Thymus (tissue), 11 donors: ENCODE measurements around the gene IRF8. TPM values are rescaled to one million over a fixed set of nuclear protein-coding genes. Genes with fewer than 3 reads are reported as not detected.

Experiments used
- DNase-seq, 9 donors: peaks; one replicate each; pipeline ENCODE4 v3.0.0-alpha.2; 2013; ENCODE audit warnings: low spot score in 9 of 9, low read depth in 6 of 9, missing footprints in 1 of 9
- H3K27ac ChIP-seq, 2 donors: one replicate each; pipeline ENCODE4 v1.5.1; 2013; ENCODE audit warnings: control low read depth in 1 of 2, low read depth in 1 of 2, low read length in 1 of 2, mild to moderate bottlenecking in 1 of 2, moderate library complexity in 1 of 2
- H3K27me3 ChIP-seq, 2 donors: one replicate each; pipeline ENCODE4 v1.5.1; 2013; ENCODE audit warnings: low read length in 1 of 2; ENCODE audit not compliant: control insufficient read depth in 2 of 2, insufficient read depth in 1 of 2
- H3K36me3 ChIP-seq, 2 donors: one replicate each; pipeline ENCODE4 v1.5.1; 2013; ENCODE audit warnings: low read length in 1 of 2, mild to moderate bottlenecking in 1 of 2, moderate library complexity in 1 of 2; ENCODE audit not compliant: control insufficient read depth in 2 of 2, insufficient read depth in 2 of 2
- H3K4me1 ChIP-seq, 2 donors: one replicate each; pipeline ENCODE4 v1.5.1; 2013; ENCODE audit warnings: low read length in 2 of 2; ENCODE audit not compliant: control insufficient read depth in 2 of 2, insufficient read depth in 2 of 2
- H3K4me3 ChIP-seq, 2 donors: one replicate each; pipeline ENCODE4 v1.5.1; 2013; ENCODE audit warnings: low read length in 2 of 2, control low read depth in 1 of 2, mild to moderate bottlenecking in 1 of 2
- H3K9me3 ChIP-seq, 2 donors: one replicate each; pipeline ENCODE4 v1.5.1; 2013; ENCODE audit warnings: low read length in 1 of 2, mild to moderate bottlenecking in 1 of 2; ENCODE audit not compliant: control insufficient read depth in 2 of 2, insufficient read depth in 1 of 2
- WGBS: extraction: QIAGEN DNeasy Blood & Tissue Kit; methylation state at CpG from one replicate; pipeline ENCODE4 v1.1.7; 2013; 5-methylcytosine and 5-hydroxymethylcytosine counted together
- polyA plus RNA-seq: library from polyadenylated mRNA; stranded (reverse); fragments of 200-250 nt; gene quantifications from one replicate; pipeline ENCODE4 v1.2.3, GENCODE V29; 2013
- total RNA-seq: library from RNA; stranded (reverse); fragments of 120-200 nt; gene quantifications from one replicate; pipeline ENCODE4 v1.2.4, GENCODE V29; 2013
- donor health status: healthy.

Gene IRF8
- total and polyA plus RNA-seq, 2 donors: 38.8 to 119 TPM

- Histone ChIP-seq H3K27me3 (no peaks in the 10 kb centered on the region), H3K4me3 (no peak overlapping the region), H3K36me3 (no peaks in the 10 kb centered on the region), H3K27ac (no peak overlapping the region), H3K4me1 (peaks cover 0 to 7% of the 10 kb centered on the region in 2 donors), H3K9me3 (no peaks in the 10 kb centered on the region)
- WGBS: 97% methylated on average over 5 of the region's 5 CpGs
- DNase-seq: no peak
Observed at GRCh38 chr16:85863384-85863774, 35.6 kb upstream of the IRF8 start.

DNA sequence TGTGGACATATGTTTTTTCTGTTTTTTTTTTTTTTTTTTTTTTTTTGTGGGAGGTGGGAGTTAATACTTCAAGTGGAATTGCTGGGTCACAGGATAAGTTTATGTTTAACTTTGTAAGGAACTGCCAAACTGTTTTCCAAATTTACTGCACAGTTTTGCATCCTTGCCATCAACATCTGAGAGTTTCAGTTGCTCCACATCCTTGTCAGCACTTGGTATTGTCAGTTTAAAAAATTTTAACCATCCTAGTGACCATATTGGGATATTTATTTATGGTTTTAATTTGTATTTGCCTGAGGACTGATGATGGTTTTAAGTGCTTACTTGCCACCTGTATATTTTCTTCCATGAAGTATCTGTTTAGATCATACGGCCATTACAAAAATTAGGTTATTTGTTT lies 34.0 kb upstream of the IRF8 start:
- WGBS: 97% methylated on average over 1 of the region's 1 CpG
- H3K4me1 ChIP-seq: peaks cover 0 to 6% of the 10 kb centered on the region in 2 donors
- H3K27ac ChIP-seq: no peak overlapping the region
- peaks cover 0 to 3% of the 10 kb centered on the region in 2 donors for H3K9me3 ChIP-seq
- DNase-seq: no peak
- H3K4me3 ChIP-seq: no peak overlapping the region
- no peaks in the 10 kb centered on the region for H3K36me3 ChIP-seq
- H3K27me3 ChIP-seq: peaks cover 0 to 1% of the 10 kb centered on the region in 2 donors

- DNase-seq: no peak
- Histone ChIP-seq H3K4me1 (no peaks in the 10 kb centered on the region), H3K9me3 (peaks cover 0 to 3% of the 10 kb centered on the region in 2 donors), H3K27ac (no peak overlapping the region), H3K4me3 (no peak overlapping the region), H3K36me3 (no peaks in the 10 kb centered on the region), H3K27me3 (peaks cover 0 to 6% of the 10 kb centered on the region in 2 donors)
- 90% methylated on average over 2 of the region's 2 CpGs for WGBS
Observed at GRCh38 chr16:85867189-85867588, 31.8 kb upstream of the IRF8 start.

DNA sequence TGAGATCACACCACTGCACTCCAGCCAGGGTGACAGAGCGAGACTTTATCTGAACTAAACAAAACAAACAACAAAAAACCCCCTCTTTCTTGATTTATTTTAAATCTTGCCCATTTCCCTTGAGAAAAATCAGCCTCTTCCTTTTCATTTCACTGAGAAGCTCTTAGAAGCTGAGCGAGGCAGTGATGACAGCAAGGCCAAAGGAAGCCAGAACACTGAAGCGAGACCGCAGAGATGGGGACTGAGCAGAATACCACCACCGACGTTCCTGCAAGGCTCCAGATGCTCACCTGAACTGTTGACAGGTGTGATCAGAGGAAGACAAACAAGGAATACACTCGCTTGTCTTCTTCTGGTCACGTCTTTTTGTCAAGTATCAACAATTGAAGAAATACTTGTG lies 30.5 kb upstream of the IRF8 start:
- H3K36me3 ChIP-seq: no peaks in the 10 kb centered on the region
- H3K4me3 ChIP-seq: no peak overlapping the region
- peaks cover 0 to 6% of the 10 kb centered on the region in 2 donors for H3K27me3 ChIP-seq
- H3K9me3 ChIP-seq: peaks cover 0 to 3% of the 10 kb centered on the region in 2 donors
- H3K27ac ChIP-seq: no peak overlapping the region
- no peak for DNase-seq
- no peaks in the 10 kb centered on the region for H3K4me1 ChIP-seq
- WGBS: 91% methylated on average over 8 of the region's 8 CpGs

GRCh38 chr16:85869206-85869605 lies 29.8 kb upstream of the IRF8 start:
- Histone ChIP-seq H3K27me3 (peaks cover 0 to 6% of the 10 kb centered on the region in 2 donors), H3K4me3 (no peak overlapping the region), H3K4me1 (no peaks in the 10 kb centered on the region), H3K9me3 (peaks cover 0 to 3% of the 10 kb centered on the region in 2 donors), H3K36me3 (no peaks in the 10 kb centered on the region), H3K27ac (no peak overlapping the region)
- no peak for DNase-seq

- peaks cover 0 to 6% of the 10 kb centered on the region in 2 donors for H3K27me3 ChIP-seq
- 52% methylated on average over 12 of the region's 12 CpGs for WGBS
- H3K9me3 ChIP-seq: peaks cover 0 to 3% of the 10 kb centered on the region in 2 donors
- H3K36me3 ChIP-seq: no peaks in the 10 kb centered on the region
- no peak overlapping the region for H3K27ac ChIP-seq
- no peak for DNase-seq
- H3K4me1 ChIP-seq: no peaks in the 10 kb centered on the region
- H3K4me3 ChIP-seq: no peak overlapping the region
Observed at GRCh38 chr16:85869785-85870558, 29.0 kb upstream of the IRF8 start.

GRCh38 chr16:85871756-85872155 lies 27.2 kb upstream of the IRF8 start:
- DNase-seq: no peak
- Histone ChIP-seq H3K27ac (no peak overlapping the region), H3K9me3 (peaks cover 0 to 3% of the 10 kb centered on the region in 2 donors), H3K36me3 (no peaks in the 10 kb centered on the region), H3K4me3 (no peak overlapping the region), H3K27me3 (peaks cover 0 to 6% of the 10 kb centered on the region in 2 donors), H3K4me1 (no peaks in the 10 kb centered on the region)
- 97% methylated on average over 7 of the region's 7 CpGs for WGBS

- Histone ChIP-seq H3K36me3 (no peaks in the 10 kb centered on the region), H3K27ac (no peak overlapping the region), H3K27me3 (peaks cover 0 to 6% of the 10 kb centered on the region in 2 donors), H3K4me3 (no peak overlapping the region), H3K9me3 (peaks cover 0 to 3% of the 10 kb centered on the region in 2 donors), H3K4me1 (no peaks in the 10 kb centered on the region)
- DNase-seq: no peak
- 95% methylated on average over 7 of the region's 7 CpGs for WGBS
Observed at GRCh38 chr16:85872734-85873133, 26.2 kb upstream of the IRF8 start.

DNA sequence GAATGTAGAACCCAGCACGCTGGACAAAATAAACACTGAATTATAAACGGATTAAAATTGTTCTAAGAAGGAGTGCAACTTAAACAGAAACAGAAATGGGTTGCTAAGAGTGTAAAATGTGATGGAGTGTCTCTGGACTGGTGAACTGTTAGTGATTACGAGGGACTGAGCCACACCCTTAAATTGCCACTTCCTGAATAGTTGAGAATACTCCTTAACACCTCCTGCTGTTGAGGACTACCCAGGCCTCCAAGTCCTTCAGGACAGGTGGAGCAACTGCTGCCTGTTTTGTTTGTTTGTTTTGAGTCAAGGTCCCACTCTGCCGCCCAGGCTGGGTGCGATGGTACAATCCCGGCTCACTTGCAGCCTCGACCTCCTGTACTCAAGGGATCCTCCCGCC lies 25.8 kb upstream of the IRF8 start:
- DNase-seq: no peak
- no peak overlapping the region for H3K4me3 ChIP-seq
- WGBS: 96% methylated on average over 8 of the region's 8 CpGs
- no peaks in the 10 kb centered on the region for H3K4me1 ChIP-seq
- H3K27ac ChIP-seq: no peak overlapping the region
- peaks cover 0 to 3% of the 10 kb centered on the region in 2 donors for H3K9me3 ChIP-seq
- peaks cover 0 to 6% of the 10 kb centered on the region in 2 donors for H3K27me3 ChIP-seq
- no peaks in the 10 kb centered on the region for H3K36me3 ChIP-seq
